Stimulated activated naive B cell treated with anti-CD40 and anti-IgM and Interleukin-4, amounts not matched to agents 10 μg/mL and 1 μg/mL and 100 μg/mL, for 72 hours (primary cell): ENCODE measurements around the gene AQP7.
"Not testable (repeated sequence)": the region's sequence is repeated elsewhere in the genome, so short reads cannot be mapped to it uniquely, and the experiment has no call there.

Source experiments
- ATAC-seq, 2 donors: fragments of 150-1000 bp; cut with Tn5 transposase; replicated peaks; 2 replicates each; pipeline ENCODE4 v1.10.0; 2021; ENCODE audit warnings: moderate library complexity in 1 of 2
- DNase-seq: peaks from one replicate; pipeline ENCODE4 v3.0.0; 2021
- H3K27ac Mint-ChIP-seq: one replicate; pipeline ENCODE4 v1.8.0; 2022; ENCODE audit warnings: mild to moderate bottlenecking, mixed read lengths
- H3K27me3 Mint-ChIP-seq, 2 donors: one replicate each; pipeline ENCODE4 v1.8.0; 2022; ENCODE audit warnings: mixed read lengths in 2 of 2
- H3K36me3 Mint-ChIP-seq, 2 donors: one replicate each; pipeline ENCODE4 v1.8.0; 2022; ENCODE audit warnings: mixed read lengths in 2 of 2, mild to moderate bottlenecking in 1 of 2
- H3K4me1 Mint-ChIP-seq, 2 donors: one replicate each; pipeline ENCODE4 v1.8.0; 2022; ENCODE audit warnings: mixed read lengths in 2 of 2, mild to moderate bottlenecking in 1 of 2
- H3K4me3 Mint-ChIP-seq, 2 donors: one replicate each; pipeline ENCODE4 v1.8.0; 2022; ENCODE audit warnings: mild to moderate bottlenecking in 2 of 2, mixed read lengths in 2 of 2, moderate library complexity in 1 of 2
- H3K9me3 Mint-ChIP-seq, 2 donors: one replicate each; pipeline ENCODE4 v1.8.0; 2022; ENCODE audit warnings: mixed read lengths in 2 of 2, mild to moderate bottlenecking in 1 of 2

The AQP7 gene

DNA sequence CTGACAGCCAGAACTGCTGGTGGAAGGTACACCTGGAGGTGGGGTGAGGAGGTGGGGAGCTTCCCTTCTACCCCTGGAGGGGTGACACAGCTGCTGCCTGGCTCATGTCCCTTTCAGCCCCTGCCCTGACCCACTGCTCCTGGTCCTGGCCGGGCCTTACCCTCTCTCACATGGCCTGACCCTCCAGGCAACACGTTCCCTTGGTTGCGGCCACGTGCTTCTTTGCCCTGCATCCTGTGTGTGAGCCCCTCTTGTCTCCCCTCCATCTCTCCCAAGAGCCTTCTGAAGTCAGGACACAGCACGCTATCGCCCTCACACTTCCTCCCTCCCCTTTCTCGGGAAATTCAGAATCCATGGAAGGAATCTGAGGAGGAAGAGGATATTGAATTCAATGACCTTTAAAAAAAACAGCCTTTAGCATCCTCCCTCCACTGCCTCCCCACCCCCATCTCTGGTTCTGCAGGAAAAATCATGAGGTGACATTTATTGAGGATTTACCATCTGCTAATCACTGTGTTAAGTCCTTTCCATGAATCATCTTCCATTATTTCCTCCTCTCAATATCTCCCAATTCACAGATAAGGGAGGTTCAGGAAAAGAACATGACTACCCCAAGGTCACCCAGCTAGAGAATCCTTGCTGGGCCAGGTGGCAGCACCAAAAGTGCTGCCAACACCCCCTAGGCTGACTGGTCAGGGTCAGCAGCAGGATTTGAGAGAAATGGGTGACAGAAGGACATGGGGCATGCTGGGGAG lies 36.7 kb upstream of the AQP7 start:
- no peak overlapping the region for H3K27ac Mint-ChIP-seq
- no peak overlapping the region for H3K4me3 Mint-ChIP-seq
- H3K27me3 Mint-ChIP-seq: peaks cover 15 to 29% of the 10 kb centered on the region in 2 donors

DNA sequence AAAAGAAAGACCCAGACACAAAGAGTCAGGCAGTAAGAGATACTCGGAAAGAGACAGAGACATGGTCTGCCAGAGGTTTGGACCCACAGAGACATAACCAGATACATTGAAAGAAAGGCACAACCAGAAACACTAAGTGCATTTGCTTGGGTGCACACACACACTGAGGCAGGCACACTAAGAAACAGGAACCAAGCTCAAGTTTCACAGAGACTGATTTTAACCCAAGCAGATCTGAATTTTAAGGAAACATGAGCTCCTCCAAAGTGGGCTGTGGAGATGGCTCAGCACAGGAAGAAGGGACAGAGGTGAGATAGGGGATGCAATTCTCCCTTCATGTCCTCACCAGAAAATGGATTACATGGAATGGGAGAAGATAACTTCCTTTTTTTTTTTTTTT lies 35.5 kb upstream of the AQP7 start:
- Mint-ChIP-seq H3K4me1 (peaks cover 4 to 7% of the 10 kb centered on the region in 2 donors), H3K27me3 (peaks cover 16 to 31% of the 10 kb centered on the region in 2 donors), H3K4me3 (no peak overlapping the region), H3K9me3 (no peaks in the 10 kb centered on the region), H3K36me3 (no peaks in the 10 kb centered on the region), H3K27ac (no peak overlapping the region)
- ATAC-seq (peak; percentile 55 to 63), DNase-seq (no peak)

More for the DNA sequence above, 36.7 kb upstream of the AQP7 start:
- DNase-seq: no peak
- H3K4me1 Mint-ChIP-seq: peaks cover 4 to 7% of the 10 kb centered on the region in 2 donors
- H3K36me3 Mint-ChIP-seq: no peaks in the 10 kb centered on the region
- no peaks in the 10 kb centered on the region for H3K9me3 Mint-ChIP-seq
- ATAC-seq: no peak

DNA sequence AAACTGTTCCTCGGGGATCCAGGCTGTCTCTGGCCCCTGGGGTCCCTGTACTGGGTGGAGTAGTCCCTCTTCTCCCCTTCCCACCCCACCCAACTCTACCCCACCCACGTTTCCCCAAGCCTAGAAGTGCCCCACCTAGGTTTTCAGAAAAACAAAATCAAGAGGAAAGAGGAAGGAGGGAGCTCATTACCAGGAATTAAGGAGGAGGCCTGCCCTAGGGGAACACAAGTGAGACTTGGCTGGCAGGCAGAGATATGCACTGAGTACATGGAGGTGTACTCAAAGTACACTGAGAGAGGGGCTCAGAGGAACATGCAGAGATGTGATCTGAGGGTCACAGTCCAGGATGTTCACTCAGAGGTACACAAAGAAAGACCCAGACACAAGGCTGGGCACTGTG lies 34.8 kb upstream of the AQP7 start:
- no peaks in the 10 kb centered on the region for H3K36me3 Mint-ChIP-seq
- DNase-seq (no peak), ATAC-seq (no peak)
- H3K27ac Mint-ChIP-seq: no peak overlapping the region
- peaks cover 4 to 7% of the 10 kb centered on the region in 2 donors for H3K4me1 Mint-ChIP-seq
- peaks cover 16 to 31% of the 10 kb centered on the region in 2 donors for H3K27me3 Mint-ChIP-seq
- H3K4me3 Mint-ChIP-seq: no peak overlapping the region
- no peaks in the 10 kb centered on the region for H3K9me3 Mint-ChIP-seq

DNA sequence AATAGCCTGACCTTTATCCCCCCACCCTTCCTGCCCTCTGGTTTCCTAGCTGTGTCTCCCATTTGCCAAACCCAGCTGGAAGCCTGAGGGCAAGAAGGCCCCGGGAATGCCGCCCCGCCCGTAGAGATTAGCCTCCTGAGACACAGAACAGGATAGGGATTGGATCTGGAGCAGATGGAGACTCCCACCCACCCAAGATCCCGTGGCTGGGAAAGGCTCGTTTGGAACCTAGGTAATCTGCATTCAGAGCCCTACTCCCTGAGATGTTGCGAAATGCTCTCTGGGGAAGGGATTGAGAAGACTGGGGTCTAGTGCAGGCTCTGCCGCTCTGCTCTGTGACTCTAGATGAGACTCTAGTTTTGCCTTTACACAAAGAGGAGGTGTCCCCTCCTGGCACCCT lies 34.1 kb upstream of the AQP7 start:
- Mint-ChIP-seq H3K4me3 (no peak overlapping the region), H3K27ac (no peak overlapping the region), H3K9me3 (no peaks in the 10 kb centered on the region), H3K36me3 (no peaks in the 10 kb centered on the region), H3K27me3 (peaks cover 18 to 31% of the 10 kb centered on the region in 2 donors), H3K4me1 (peaks cover 4 to 7% of the 10 kb centered on the region in 2 donors)
- DNase-seq (no peak), ATAC-seq (no peak)

DNA sequence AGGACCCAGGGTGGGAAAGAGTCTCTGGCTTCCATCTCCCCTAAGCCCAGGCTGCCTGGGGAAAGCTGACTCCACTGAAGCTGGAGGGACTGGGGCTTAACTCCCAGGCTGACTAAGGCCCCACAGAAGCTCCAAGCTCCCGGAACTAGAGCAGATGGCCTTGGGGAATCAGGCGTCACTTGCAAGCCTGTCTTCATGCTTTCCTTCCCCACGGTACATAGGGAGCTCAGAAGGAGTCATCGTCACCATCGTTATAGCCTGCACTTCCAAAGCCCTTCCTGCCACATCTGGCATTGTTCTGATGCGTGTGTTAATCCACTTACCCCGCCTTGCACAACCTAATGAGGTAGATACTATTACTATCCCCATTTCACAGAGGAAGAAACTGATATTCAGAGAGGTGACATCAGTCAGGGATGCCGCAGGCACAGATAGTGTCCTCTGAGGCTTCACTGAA lies 33.5 kb upstream of the AQP7 start:
- Mint-ChIP-seq H3K27me3 (peaks cover 20 to 30% of the 10 kb centered on the region in 2 donors), H3K4me3 (no peak overlapping the region), H3K4me1 (peaks cover 4 to 7% of the 10 kb centered on the region in 2 donors), H3K36me3 (no peaks in the 10 kb centered on the region), H3K27ac (no peak overlapping the region), H3K9me3 (no peaks in the 10 kb centered on the region)
- no peak for ATAC-seq
- no peak for DNase-seq

DNA sequence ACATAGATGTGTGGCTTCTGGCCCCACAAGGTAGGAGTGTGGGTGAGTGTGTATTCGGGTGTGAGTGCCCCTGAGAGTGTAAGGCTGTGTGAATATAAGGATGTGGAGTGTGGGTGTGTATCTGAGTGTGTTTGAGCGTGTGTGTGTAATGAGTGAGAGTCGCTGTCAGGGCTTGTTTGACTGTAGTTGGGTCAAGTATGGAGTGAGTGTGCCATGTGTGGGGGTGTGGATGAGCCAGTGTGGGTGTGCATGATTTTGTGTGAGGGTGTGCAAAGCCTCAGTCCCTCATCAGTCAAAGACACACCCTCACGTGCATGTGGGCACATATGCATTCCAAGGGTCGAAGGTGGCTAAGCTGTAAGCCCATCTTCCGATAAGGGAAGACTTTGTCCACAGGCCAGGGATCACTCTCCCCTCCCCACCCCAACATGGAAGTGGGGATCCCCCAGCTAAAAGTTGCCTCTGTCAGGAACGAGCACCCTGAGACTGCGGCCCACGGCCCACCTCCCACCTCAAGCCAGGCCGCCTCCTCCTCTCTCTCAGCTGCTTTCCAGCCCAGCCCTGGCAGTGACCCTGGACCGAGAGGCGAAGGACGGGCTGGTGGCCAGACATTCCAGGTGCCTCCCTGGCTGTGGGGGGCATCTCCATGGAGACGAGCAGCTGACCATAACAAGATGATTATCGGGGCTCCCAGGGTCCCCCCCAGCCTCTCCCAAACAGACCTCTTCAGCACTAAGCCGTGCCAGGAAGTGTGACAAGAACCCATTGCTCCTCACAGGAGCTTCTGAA lies 32.1 kb upstream of the AQP7 start:
- DNase-seq (no peak), ATAC-seq (no peak)
- H3K4me3 Mint-ChIP-seq: no peak overlapping the region
- no peak overlapping the region for H3K27ac Mint-ChIP-seq
- peaks cover 4 to 7% of the 10 kb centered on the region in 2 donors for H3K4me1 Mint-ChIP-seq
- no peaks in the 10 kb centered on the region for H3K9me3 Mint-ChIP-seq
- no peaks in the 10 kb centered on the region for H3K36me3 Mint-ChIP-seq
- peaks cover 17% of the 10 kb centered on the region in 2 donors for H3K27me3 Mint-ChIP-seq

DNA sequence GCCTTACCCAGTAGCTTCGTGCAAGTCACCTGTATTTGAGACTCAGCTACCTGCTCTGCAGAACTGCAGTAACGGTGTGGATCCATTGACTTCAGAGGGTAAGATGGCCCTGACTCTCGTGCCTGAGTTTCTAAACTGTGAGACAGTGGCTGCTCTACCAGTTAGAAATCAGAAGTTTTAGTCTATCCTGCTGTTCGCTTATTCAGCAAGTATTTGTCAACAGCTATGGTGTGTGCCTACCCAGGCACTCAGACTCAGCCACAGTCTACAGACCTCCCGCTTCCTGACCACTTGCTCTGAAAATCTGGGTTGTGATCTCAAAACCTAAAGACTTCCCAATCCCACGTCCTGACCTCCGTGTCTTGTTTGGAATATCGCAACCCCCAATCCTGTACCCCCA lies 31.5 kb upstream of the AQP7 start:
- ATAC-seq: no peak

DNA sequence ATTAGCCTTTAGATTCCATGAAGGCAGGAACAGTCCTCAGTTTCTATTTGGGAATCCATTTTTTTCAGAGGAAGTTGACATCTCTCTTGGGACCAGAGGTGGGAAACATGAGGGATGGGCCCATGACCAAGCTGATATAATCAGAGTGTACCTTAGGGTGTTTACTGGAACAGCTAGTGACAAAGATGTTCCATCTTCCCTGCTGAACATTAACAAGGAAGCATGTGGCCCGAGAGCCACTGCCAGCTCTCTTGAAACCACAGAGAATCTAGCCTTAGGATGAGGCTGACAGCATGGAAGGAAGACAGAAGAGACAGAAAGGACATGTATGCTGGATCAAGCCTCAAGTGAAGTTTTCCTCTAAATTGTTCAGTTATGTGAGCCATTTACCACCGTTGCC lies 29.1 kb upstream of the AQP7 start:
- H3K27ac Mint-ChIP-seq: peak overlapping the region; percentile 68
- no peaks in the 10 kb centered on the region for H3K4me1 Mint-ChIP-seq

More for the DNA sequence above, 31.5 kb upstream of the AQP7 start:
- DNase-seq: no peak
- H3K27ac Mint-ChIP-seq: no peak overlapping the region
- no peaks in the 10 kb centered on the region for H3K36me3 Mint-ChIP-seq
- no peak overlapping the region for H3K4me3 Mint-ChIP-seq
- H3K27me3 Mint-ChIP-seq: peaks cover 11 to 12% of the 10 kb centered on the region in 2 donors
- H3K4me1 Mint-ChIP-seq: peaks cover 4 to 7% of the 10 kb centered on the region in 2 donors
- H3K9me3 Mint-ChIP-seq: no peaks in the 10 kb centered on the region

DNA sequence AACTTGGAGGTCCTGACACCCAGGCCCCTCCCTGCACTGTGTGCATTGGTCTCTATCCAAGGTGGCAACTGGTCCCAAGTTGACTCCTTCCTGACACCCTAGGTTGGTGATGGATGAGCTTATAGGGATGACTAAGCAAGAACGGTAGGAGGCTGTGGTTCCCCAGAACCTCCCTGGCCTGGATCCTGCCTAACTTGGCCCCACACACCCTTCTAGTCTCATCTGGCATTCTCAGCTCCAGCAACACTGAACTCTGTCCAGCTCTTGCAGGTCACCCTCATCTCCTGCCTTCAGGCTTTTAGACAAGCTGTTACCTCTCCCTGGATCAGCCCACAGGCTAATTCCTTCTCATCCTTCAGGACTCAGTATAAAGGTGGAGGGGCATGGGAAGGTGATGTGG lies 28.6 kb upstream of the AQP7 start:
- no peak overlapping the region for H3K4me3 Mint-ChIP-seq
- peaks cover 10 to 12% of the 10 kb centered on the region in 2 donors for H3K27me3 Mint-ChIP-seq
- DNase-seq (no peak), ATAC-seq (no peak)
- H3K9me3 Mint-ChIP-seq: no peaks in the 10 kb centered on the region
- no peaks in the 10 kb centered on the region for H3K36me3 Mint-ChIP-seq
- H3K4me1 Mint-ChIP-seq: no peaks in the 10 kb centered on the region
- no peak overlapping the region for H3K27ac Mint-ChIP-seq

More for the DNA sequence above, 29.1 kb upstream of the AQP7 start:
- Mint-ChIP-seq H3K9me3 (no peaks in the 10 kb centered on the region), H3K36me3 (no peaks in the 10 kb centered on the region), H3K4me3 (no peak overlapping the region), H3K27me3 (peaks cover 11 to 12% of the 10 kb centered on the region in 2 donors)
- no peak for ATAC-seq
- DNase-seq: no peak

DNA sequence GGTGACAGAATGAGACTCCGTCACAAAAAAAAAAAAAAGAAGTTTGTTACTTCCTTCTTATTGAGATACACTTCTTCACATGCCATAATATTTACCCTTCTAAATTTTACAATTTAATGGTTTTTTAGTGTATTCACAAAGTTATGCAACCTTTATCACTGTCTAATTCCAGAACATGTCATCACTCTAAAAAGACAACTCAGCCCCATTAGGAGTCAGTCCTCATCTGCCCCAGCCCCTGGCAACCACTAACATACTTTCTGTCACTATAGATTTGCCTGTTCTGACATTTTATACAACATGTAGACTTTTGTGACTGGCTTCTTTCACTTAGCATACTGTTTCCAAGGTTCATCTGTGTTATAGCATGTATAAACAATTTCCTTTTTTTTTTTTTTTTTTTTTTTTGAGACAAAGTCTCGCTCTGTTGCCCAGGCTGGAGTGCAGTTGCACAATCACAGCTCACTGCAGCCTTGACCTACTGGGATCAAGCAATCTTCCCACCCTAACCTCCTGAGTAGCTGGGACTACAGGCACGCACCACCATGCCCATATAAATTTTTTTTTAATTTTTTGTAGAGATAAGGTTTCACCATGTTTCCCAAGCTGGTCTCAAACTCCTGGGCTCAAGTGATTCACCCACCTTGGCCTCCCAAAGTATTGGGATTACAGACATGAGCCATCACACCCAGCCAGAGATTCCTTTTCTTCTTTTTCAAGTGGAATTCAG lies 27.1 kb upstream of the AQP7 start:
- no peak overlapping the region for H3K4me3 Mint-ChIP-seq
- no peak overlapping the region for H3K27ac Mint-ChIP-seq
- no peaks in the 10 kb centered on the region for H3K4me1 Mint-ChIP-seq

DNA sequence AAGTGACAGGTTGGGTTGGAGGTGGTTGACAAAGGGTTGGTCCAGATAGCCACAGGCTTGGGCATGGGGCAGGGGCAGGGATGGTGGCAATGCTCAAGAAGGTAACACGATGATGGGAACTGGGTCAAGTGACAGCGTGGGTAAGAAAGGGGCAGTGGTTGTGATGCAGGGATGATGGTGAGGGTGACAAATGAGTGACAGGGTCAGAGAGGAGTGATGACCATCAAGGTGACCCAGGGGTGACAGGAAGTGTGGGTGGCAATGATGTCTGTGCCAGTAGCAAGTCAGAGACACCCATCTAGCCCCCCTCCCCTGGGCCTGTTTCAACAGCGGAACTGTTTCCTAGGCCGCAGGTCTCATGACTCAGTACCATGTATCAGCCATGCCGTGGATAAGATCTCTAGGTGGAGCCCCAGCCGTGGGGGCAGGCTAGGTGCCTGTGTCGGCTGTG lies 24.5 kb upstream of the AQP7 start:
- Mint-ChIP-seq H3K4me3 (no peak overlapping the region), H3K36me3 (no peaks in the 10 kb centered on the region), H3K27ac (no peak overlapping the region)

More for the DNA sequence above, 27.1 kb upstream of the AQP7 start:
- DNase-seq: no peak
- peaks cover 7 to 13% of the 10 kb centered on the region in 2 donors for H3K27me3 Mint-ChIP-seq
- H3K36me3 Mint-ChIP-seq: no peaks in the 10 kb centered on the region
- no peak for ATAC-seq
- H3K9me3 Mint-ChIP-seq: no peaks in the 10 kb centered on the region

DNA sequence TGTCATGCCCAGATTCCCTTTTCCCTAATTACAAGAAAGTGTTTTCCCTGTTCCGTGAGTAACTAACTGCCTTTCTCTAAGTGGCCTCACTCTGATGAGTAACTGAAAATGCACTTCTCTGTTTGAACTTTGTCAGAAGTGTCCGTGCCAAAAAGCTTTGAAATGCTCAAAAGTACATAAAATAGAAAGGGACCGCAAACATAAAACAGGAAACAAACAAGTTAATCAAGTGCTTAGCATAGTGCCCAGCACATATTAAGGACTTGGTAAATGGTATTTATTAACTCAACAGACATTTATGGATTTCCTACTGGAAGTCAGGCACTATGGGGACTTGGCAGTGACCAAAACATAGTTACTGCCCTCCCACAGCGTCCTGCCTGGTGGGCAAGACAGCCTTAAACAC lies 22.8 kb upstream of the AQP7 start:
- H3K36me3 Mint-ChIP-seq: no peaks in the 10 kb centered on the region
- ATAC-seq (no peak), DNase-seq (no peak)
- H3K4me1 Mint-ChIP-seq: no peaks in the 10 kb centered on the region
- no peak overlapping the region for H3K4me3 Mint-ChIP-seq
- no peaks in the 10 kb centered on the region for H3K9me3 Mint-ChIP-seq
- peaks cover 1 to 11% of the 10 kb centered on the region in 2 donors for H3K27me3 Mint-ChIP-seq
- H3K27ac Mint-ChIP-seq: no peak overlapping the region

More for the DNA sequence above, 24.5 kb upstream of the AQP7 start:
- DNase-seq (no peak), ATAC-seq (no peak)
- H3K4me1 Mint-ChIP-seq: no peaks in the 10 kb centered on the region
- H3K27me3 Mint-ChIP-seq: peaks cover 4 to 8% of the 10 kb centered on the region in 2 donors
- H3K9me3 Mint-ChIP-seq: no peaks in the 10 kb centered on the region

DNA sequence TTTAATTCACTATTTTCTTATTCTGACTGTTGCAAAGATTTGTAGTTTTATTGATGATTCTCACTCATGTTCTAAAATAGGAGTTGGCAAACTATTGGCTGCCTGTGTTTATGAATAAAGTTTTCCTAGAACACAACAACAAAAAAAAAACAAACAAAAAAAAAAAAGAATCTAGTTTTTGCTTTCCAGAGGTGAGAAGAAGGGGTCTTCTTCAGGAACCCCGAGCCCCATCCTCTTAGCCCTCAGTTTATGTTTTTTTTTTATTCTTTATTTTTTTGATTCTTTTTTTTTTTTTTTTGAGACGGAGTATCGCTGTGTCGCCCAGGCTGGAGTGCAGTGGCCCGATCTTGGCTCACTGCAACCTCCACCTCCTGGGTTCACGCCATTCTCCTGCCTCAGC lies 22.1 kb upstream of the AQP7 start:
- H3K9me3 Mint-ChIP-seq, H3K4me1 Mint-ChIP-seq, H3K36me3 Mint-ChIP-seq, H3K4me3 Mint-ChIP-seq, DNase-seq, ATAC-seq, H3K27ac Mint-ChIP-seq: not testable (repeated sequence)
- peaks cover 6 to 14% of the 10 kb centered on the region in 2 donors for H3K27me3 Mint-ChIP-seq

DNA sequence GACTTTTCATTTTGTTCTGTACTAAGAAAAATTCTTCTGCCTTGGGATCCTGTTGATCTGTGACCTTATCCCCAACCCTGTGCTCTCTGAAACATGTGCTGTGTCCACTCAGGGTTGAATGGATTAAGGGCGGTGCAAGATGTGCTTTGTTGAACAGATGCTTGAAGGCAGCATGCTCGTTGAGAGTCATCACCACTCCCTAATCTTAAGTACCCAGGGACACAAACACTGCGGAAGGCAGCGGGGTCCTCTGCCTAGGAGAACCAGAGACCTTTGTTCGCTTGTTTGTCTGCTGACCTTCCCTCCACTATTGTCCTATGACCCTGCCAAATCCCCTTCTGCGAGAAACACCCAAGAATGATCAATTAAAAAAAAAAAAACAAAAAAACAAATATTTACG lies 21.7 kb upstream of the AQP7 start:
- H3K36me3 Mint-ChIP-seq, H3K9me3 Mint-ChIP-seq, H3K27ac Mint-ChIP-seq, DNase-seq, ATAC-seq, H3K4me3 Mint-ChIP-seq, H3K4me1 Mint-ChIP-seq: not testable (repeated sequence)
- H3K27me3 Mint-ChIP-seq: peaks cover 6 to 14% of the 10 kb centered on the region in 2 donors
